CD4-positive, alpha-beta T cell (primary cell): ENCODE results near the gene ZNF592. TPM values are rescaled to one million over a fixed set of nuclear protein-coding genes. Genes with fewer than 3 reads are reported as not detected.

ENCODE experiments used
- ATAC-seq: fragments of 200-7000 bp; cut with Tn5 transposase; one replicate; pipeline ENCODE4 v1.10.0; 2022; ENCODE audit warnings: mild to moderate bottlenecking; ENCODE audit not compliant: poor library complexity
- CTCF ChIA-PET: fragments of 350-600 bp; sonication (Branson Sonifier 250); formaldehyde crosslinking; loops from one replicate; lab custom pipeline; 2021; ENCODE audit warnings: antibody characterized with exemption, inconsistent platforms; lab: Charles Lee
- POLR2A ChIA-PET: fragments of 350-600 bp; sonication (Branson Sonifier 250); formaldehyde crosslinking; loops from one replicate; lab custom pipeline; 2021; ENCODE audit warnings: antibody characterized with exemption, inconsistent platforms; lab: Charles Lee
- DNase-seq, 14 experiments: peaks; one replicate each; pipeline ENCODE4 v3.0.0-alpha.2; 2013 to 2020; ENCODE audit warnings: mixed read lengths in 2 of 14
- H3K27ac ChIP-seq, 2 donors: one replicate each; pipeline versions ENCODE4 v1.5.1 to v1.7.0; 2013; ENCODE audit warnings: low read length in 2 of 2, low read depth in 1 of 2, mild to moderate bottlenecking in 1 of 2
- H3K27me3 ChIP-seq, 2 experiments: 1 replicate in 1 of 2; 2 replicates in 1 of 2; pipeline versions ENCODE4 v1.6.1 to v1.7.0; 2013; ENCODE audit warnings: low read length in 2 of 2, control low read depth in 1 of 2, mild to moderate bottlenecking in 1 of 2, moderate library complexity in 1 of 2; ENCODE audit not compliant: insufficient read depth in 2 of 2, control insufficient read depth in 1 of 2
- H3K36me3 ChIP-seq: one replicate; pipeline ENCODE4 v1.6.1; 2013; ENCODE audit warnings: low read length, control low read depth; ENCODE audit not compliant: insufficient read depth
- H3K4me1 ChIP-seq: one replicate; pipeline ENCODE4 v1.6.1; 2013; ENCODE audit warnings: low read length, control low read depth; ENCODE audit not compliant: insufficient read depth
- H3K4me3 ChIP-seq: one replicate; pipeline ENCODE4 v1.5.1; 2013; ENCODE audit warnings: mild to moderate bottlenecking, low read length, moderate library complexity
- H3K9me3 ChIP-seq, 2 experiments: 1 replicate in 1 of 2; 2 replicates in 1 of 2; pipeline versions ENCODE4 v1.6.1 to v1.7.0; 2013; ENCODE audit warnings: low read length in 2 of 2, mild to moderate bottlenecking in 2 of 2, control low read depth in 1 of 2, moderate library complexity in 1 of 2; ENCODE audit not compliant: control insufficient read depth in 1 of 2, insufficient read depth in 1 of 2
- H3K27ac Mint-ChIP-seq: one replicate; pipeline ENCODE4 v1.8.0; 2020; ENCODE audit warnings: mixed read lengths
- H3K27me3 Mint-ChIP-seq: one replicate; pipeline ENCODE4 v1.8.0; 2021; ENCODE audit warnings: mixed read lengths
- H3K36me3 Mint-ChIP-seq: one replicate; pipeline ENCODE4 v1.8.0; 2021; ENCODE audit warnings: low read depth, mixed read lengths
- H3K4me1 Mint-ChIP-seq: one replicate; pipeline ENCODE4 v1.8.0; 2021; ENCODE audit warnings: low read depth, mixed read lengths
- H3K4me3 Mint-ChIP-seq: one replicate; pipeline ENCODE4 v1.8.0; 2020; ENCODE audit warnings: mild to moderate bottlenecking, mixed read lengths
- H3K9me3 Mint-ChIP-seq: one replicate; pipeline ENCODE4 v1.8.0; 2020; ENCODE audit warnings: mixed read lengths
- intact Hi-C, 2 experiments: fragments of 100-400 bp; cut with DNase I in 1 of 2; cut with micrococcal nuclease in 1 of 2; formaldehyde crosslinking; loops; one replicate each; pipeline versions ENCODE4 v1.15.1 to v1.9.0; 2023 to 2025; cut with DNase I, micrococcal nuclease
- total RNA-seq, 174 experiments: library from RNA in 2 of 174; stranded (reverse) in 2 of 174; gene quantifications; one replicate each; pipeline ENCODE4 v1.2.3 and lab custom pipeline; 2021 to 2026
- TF ChIP-seq, protein P1 (sequence below): fragments of 200-600 bp; IDR thresholded peaks from one replicate; pipeline ENCODE4 v1.8.0; 2022; ENCODE audit warnings: antibody characterized with exemption, mild to moderate bottlenecking

The ZNF592 gene
- total RNA-seq, 2 experiments from 2014 or later: 37.5 to 38.2 TPM

DNA sequence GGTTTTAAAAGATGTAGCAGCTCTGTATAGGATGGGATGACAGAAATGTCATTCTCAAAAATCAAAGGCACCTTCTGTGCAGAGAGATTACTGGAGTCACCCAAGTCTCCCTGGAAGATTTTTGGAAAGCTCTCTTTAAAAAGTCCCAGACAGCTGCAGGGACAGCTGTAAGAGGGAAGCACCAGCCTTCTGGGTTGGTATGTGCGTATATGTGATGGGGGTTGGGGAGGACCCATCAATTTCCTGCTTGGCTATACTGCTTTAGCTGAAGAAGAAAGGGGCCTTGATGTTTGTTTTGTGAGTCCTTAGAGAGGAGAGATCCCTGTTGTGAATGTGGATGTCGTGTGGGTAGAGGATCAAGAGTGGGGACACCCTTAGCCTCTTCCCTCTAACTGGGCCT, 27.0 kb upstream of the ZNF592 start:
- no peaks in the 10 kb centered on the region for H3K27me3 Mint-ChIP-seq
- Histone ChIP-seq H3K36me3 (no peaks in the 10 kb centered on the region), H3K4me1 (peaks cover 75% of the 10 kb centered on the region), H3K27me3 (no peaks in the 10 kb centered on the region), H3K9me3 (no peaks in the 10 kb centered on the region), H3K4me3 (no peak overlapping the region), H3K27ac (peak overlapping the region; percentile 28 to 51)
- peak overlapping the region; percentile 90 for H3K27ac Mint-ChIP-seq
- peak in 8 of 14 experiments; percentile 9 to 66 (median 38) for DNase-seq
- TF ChIP-seq, protein P1, sequence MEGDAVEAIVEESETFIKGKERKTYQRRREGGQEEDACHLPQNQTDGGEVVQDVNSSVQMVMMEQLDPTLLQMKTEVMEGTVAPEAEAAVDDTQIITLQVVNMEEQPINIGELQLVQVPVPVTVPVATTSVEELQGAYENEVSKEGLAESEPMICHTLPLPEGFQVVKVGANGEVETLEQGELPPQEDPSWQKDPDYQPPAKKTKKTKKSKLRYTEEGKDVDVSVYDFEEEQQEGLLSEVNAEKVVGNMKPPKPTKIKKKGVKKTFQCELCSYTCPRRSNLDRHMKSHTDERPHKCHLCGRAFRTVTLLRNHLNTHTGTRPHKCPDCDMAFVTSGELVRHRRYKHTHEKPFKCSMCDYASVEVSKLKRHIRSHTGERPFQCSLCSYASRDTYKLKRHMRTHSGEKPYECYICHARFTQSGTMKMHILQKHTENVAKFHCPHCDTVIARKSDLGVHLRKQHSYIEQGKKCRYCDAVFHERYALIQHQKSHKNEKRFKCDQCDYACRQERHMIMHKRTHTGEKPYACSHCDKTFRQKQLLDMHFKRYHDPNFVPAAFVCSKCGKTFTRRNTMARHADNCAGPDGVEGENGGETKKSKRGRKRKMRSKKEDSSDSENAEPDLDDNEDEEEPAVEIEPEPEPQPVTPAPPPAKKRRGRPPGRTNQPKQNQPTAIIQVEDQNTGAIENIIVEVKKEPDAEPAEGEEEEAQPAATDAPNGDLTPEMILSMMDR: no peak
- intact Hi-C loops: no loop called here
- ChIA-PET POLR2A (interaction anchor here (0.8 to 8.2 kb wide), 10 partner anchors 9 to 90 kb away, joined by 3 to 227 read pairs (median 6); partner anchors contain the start of genes NMB, WDR73 and ZNF592), CTCF (interaction anchor here (1.2 kb wide), 1 partner anchor 26 kb away, joined by 4 read pairs; no protein-coding TSS in a partner anchor)
- H3K9me3 Mint-ChIP-seq: no peaks in the 10 kb centered on the region
- peaks cover 5% of the 10 kb centered on the region for H3K36me3 Mint-ChIP-seq
- H3K4me1 Mint-ChIP-seq: peaks cover 67% of the 10 kb centered on the region
- peak overlapping the region; percentile 66 for H3K4me3 Mint-ChIP-seq
- peak; percentile 70 for ATAC-seq

DNA sequence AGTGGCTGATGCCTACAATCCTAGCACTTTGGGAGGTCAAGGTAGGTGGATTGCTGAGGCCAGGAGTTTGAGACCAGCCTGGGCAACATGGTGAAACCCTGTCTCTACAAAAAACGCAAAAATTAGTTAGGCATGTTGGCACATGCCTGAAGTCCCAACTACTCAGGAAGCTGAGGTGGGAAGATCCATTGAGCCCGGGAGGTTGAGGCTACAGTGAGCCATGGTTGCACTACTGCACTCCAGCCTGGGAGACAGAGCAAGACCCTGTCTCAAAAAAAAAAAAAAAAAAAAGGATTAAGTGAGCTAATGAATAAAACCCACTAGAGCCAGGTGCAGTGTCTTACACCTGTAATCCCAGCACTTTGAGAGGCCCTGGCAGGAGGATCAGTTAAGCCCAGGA, 25.8 kb upstream of the ZNF592 start:
- TF ChIP-seq, protein P1: no peak
- no peaks in the 10 kb centered on the region for H3K36me3 ChIP-seq
- Mint-ChIP-seq H3K4me1 (peaks cover 62% of the 10 kb centered on the region), H3K36me3 (no peaks in the 10 kb centered on the region), H3K9me3 (no peaks in the 10 kb centered on the region), H3K4me3 (no peak overlapping the region), H3K27me3 (no peaks in the 10 kb centered on the region), H3K27ac (peak overlapping the region; percentile 90)
- no peak for ATAC-seq
- intact Hi-C loops: no loop called here
- peak overlapping the region in 1 of 2 donors; percentile 52 for H3K27ac ChIP-seq
- DNase-seq: no peak
- no peaks in the 10 kb centered on the region for H3K9me3 ChIP-seq
- CTCF ChIA-PET: interaction anchor here (0.8 kb wide), 1 partner anchor 9 kb away, joined by 3 read pairs; no protein-coding TSS in a partner anchor
- peaks cover 69% of the 10 kb centered on the region for H3K4me1 ChIP-seq
- H3K27me3 ChIP-seq: no peaks in the 10 kb centered on the region
- no peak overlapping the region for H3K4me3 ChIP-seq
- POLR2A ChIA-PET: interaction anchor here (2.4 to 8.2 kb wide), 3 partner anchors 12 to 64 kb away, joined by 8 to 227 read pairs (median 166); partner anchors contain the start of genes NMB and ZNF592

DNA sequence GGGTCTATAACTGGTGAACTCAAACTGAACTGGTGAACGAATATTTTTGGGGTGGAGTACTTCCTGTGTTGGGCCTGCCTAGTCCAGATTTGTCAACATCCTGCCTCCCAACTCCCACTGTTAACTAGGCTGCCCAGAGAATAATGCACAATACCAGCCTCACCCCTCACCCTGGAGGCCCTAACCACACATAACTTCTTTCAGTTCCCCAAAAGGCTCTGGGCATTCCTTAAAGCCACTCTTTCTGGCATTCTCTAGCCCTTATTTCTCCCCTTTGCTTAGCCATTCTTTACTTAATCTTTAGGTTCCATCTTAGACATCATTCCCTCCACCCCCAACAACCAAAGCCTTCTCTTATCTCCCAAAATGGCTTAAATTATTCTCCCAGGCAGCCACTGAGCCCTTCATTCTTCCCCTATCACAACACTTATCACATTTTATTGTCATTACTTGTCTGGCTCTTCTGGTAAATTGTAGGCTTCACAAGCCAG, 23.3 kb upstream of the ZNF592 start:
- peak overlapping the region; percentile 63 for H3K4me3 Mint-ChIP-seq
- ATAC-seq (peak; percentile 79), DNase-seq (peak in 7 of 14 experiments; percentile 19 to 87 (median 50))
- H3K4me1 ChIP-seq: peaks cover 64% of the 10 kb centered on the region
- no peaks in the 10 kb centered on the region for H3K36me3 ChIP-seq
- H3K9me3 Mint-ChIP-seq: no peaks in the 10 kb centered on the region
- H3K4me3 ChIP-seq: peak overlapping the region; percentile 1
- peak overlapping the region; percentile 90 for H3K27ac Mint-ChIP-seq
- no peaks in the 10 kb centered on the region for H3K9me3 ChIP-seq
- H3K4me1 Mint-ChIP-seq: peaks cover 66% of the 10 kb centered on the region
- TF ChIP-seq, protein P1: no peak
- intact Hi-C loops: no loop called here
- ChIA-PET POLR2A (interaction anchor here (0.5 to 8.2 kb wide), 18 partner anchors 9 to 127 kb away, joined by 3 to 227 read pairs (median 3); partner anchors contain the start of genes NMB, SEC11A, WDR73 and ZNF592), CTCF (no interaction called here)
- no peaks in the 10 kb centered on the region for H3K36me3 Mint-ChIP-seq
- H3K27me3 ChIP-seq: no peaks in the 10 kb centered on the region
- no peaks in the 10 kb centered on the region for H3K27me3 Mint-ChIP-seq
- H3K27ac ChIP-seq: peak overlapping the region; percentile 44 to 51
